GM19438 (cell line): ENCODE results near the gene KCTD3.

Experiments
- ATAC-seq: cut with Tn5 transposase; IDR thresholded peaks from one replicate; pipeline ENCODE4 v1.9.1; 2021; ENCODE audit warnings: low read depth; ENCODE audit not compliant: unreplicated experiment

KCTD3 gene

GRCh38 chr1:215650446-215651149 lies 83.5 kb downstream of the KCTD3 start:
- ATAC-seq: no peak

GRCh38 chr1:215651867-215652266 lies 84.8 kb downstream of the KCTD3 start:
- no peak for ATAC-seq

- no peak for ATAC-seq
These were observed 85.3 kb downstream of the KCTD3 start for GRCh38 chr1:215652371-215652770.

GRCh38 chr1:215657047-215657446 lies 89.9 kb downstream of the KCTD3 start:
- ATAC-seq: no peak

GRCh38 chr1:215660259-215660658 lies 93.2 kb downstream of the KCTD3 start:
- no peak for ATAC-seq

- no peak for ATAC-seq
These were observed 93.9 kb downstream of the KCTD3 start for GRCh38 chr1:215661033-215661432.

GRCh38 chr1:215665215-215665614 lies 98.1 kb downstream of the KCTD3 start:
- ATAC-seq: no peak

GRCh38 chr1:215667761-215668160 lies 100.7 kb downstream of the KCTD3 start:
- no peak for ATAC-seq

GRCh38 chr1:215669806-215670491 lies 102.8 kb downstream of the KCTD3 start:
- no peak for ATAC-seq
